HG03159 (cell line): ENCODE measurements around the gene CCND1.

ENCODE experiments used
- ATAC-seq: cut with Tn5 transposase; IDR thresholded peaks from one replicate; pipeline ENCODE4 v1.9.1; 2021; ENCODE audit warnings: mild to moderate bottlenecking, moderate library complexity; ENCODE audit not compliant: unreplicated experiment

Gene CCND1

DNA sequence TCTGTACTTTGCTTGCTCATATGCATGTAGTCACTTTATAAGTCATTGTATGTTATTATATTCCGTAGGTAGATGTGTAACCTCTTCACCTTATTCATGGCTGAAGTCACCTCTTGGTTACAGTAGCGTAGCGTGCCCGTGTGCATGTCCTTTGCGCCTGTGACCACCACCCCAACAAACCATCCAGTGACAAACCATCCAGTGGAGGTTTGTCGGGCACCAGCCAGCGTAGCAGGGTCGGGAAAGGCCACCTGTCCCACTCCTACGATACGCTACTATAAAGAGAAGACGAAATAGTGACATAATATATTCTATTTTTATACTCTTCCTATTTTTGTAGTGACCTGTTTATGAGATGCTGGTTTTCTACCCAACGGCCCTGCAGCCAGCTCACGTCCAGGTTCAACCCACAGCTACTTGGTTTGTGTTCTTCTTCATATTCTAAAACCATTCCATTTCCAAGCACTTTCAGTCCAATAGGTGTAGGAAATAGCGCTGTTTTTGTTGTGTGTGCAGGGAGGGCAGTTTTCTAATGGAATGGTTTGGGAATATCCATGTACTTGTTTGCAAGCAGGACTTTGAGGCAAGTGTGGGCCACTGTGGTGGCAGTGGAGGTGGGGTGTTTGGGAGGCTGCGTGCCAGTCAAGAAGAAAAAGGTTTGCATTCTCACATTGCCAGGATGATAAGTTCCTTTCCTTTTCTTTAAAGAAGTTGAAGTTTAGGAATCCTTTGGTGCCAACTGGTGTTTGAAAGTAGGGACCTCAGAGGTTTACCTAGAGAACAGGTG, 11.1 kb downstream of the CCND1 start:
- ATAC-seq, result no peak

DNA sequence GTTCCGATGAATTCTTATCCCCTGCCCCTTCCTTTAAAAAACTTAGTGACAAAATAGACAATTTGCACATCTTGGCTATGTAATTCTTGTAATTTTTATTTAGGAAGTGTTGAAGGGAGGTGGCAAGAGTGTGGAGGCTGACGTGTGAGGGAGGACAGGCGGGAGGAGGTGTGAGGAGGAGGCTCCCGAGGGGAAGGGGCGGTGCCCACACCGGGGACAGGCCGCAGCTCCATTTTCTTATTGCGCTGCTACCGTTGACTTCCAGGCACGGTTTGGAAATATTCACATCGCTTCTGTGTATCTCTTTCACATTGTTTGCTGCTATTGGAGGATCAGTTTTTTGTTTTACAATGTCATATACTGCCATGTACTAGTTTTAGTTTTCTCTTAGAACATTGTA, 12.0 kb downstream of the CCND1 start:
- no peak for ATAC-seq

DNA sequence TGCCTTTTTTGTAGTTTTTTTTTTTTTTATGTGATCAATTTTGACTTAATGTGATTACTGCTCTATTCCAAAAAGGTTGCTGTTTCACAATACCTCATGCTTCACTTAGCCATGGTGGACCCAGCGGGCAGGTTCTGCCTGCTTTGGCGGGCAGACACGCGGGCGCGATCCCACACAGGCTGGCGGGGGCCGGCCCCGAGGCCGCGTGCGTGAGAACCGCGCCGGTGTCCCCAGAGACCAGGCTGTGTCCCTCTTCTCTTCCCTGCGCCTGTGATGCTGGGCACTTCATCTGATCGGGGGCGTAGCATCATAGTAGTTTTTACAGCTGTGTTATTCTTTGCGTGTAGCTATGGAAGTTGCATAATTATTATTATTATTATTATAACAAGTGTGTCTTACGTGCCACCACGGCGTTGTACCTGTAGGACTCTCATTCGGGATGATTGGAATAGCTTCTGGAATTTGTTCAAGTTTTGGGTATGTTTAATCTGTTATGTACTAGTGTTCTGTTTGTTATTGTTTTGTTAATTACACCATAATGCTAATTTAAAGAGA, 12.5 kb downstream of the CCND1 start:
- no peak for ATAC-seq

DNA sequence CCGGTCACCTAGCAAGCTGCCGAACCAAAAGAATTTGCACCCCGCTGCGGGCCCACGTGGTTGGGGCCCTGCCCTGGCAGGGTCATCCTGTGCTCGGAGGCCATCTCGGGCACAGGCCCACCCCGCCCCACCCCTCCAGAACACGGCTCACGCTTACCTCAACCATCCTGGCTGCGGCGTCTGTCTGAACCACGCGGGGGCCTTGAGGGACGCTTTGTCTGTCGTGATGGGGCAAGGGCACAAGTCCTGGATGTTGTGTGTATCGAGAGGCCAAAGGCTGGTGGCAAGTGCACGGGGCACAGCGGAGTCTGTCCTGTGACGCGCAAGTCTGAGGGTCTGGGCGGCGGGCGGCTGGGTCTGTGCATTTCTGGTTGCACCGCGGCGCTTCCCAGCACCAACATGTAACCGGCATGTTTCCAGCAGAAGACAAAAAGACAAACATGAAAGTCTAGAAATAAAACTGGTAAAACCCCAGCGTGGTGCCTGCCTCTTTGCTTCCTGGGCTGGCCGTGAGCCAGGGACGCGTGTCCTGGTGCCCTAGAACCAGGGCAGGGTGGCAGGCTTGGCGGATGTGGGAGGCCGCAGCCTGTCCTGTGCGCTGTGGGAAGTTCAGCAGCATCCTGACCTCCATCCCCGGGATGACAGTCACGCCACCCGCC, 13.2 kb downstream of the CCND1 start:
- no peak for ATAC-seq

- ATAC-seq, result no peak
These were observed 13.9 kb downstream of the CCND1 start for GRCh38 chr11:69654660-69655478.

GRCh38 chr11:69655479-69656428, 14.8 kb downstream of the CCND1 start:
- ATAC-seq, result no peak

- ATAC-seq, result no peak
These were observed 15.8 kb downstream of the CCND1 start for GRCh38 chr11:69656536-69657455.

- ATAC-seq, result no peak
These were observed 16.5 kb downstream of the CCND1 start for GRCh38 chr11:69657456-69657910.

DNA sequence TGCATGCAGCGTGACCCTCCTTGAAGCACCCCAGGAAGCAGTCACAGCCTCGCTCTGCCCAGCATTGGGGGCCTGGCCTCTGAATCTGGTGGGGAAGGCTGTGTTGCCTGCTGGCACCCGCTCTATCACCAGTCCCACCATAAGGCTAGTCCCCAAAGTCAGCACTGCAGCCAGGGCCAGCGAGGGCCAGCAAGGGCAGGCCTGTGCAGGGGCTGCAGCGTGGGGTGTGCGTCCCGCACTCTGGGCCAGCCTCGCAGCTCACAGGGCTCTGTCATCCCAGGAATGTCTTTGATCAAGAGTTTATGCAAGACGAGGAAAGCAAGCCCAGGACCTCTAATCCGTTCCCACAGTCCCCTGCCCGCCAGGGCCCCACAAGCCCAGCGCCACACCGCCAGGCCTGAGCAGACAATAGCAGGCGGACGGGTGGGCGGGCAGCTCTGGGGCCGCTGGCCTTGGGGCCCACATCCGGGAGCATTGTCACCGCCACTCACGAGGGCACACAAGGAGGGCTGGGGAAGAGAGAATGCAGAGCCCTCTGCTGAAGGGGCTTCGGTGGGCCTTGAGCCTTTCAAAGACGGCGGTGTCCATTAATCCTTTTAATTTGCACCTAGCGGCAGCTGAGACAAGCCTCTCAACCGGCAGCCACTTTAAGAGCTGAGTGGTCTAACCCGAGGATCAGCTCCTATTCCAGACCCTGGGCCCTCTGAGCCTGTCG, 17.1 kb downstream of the CCND1 start:
- ATAC-seq, result no peak

DNA sequence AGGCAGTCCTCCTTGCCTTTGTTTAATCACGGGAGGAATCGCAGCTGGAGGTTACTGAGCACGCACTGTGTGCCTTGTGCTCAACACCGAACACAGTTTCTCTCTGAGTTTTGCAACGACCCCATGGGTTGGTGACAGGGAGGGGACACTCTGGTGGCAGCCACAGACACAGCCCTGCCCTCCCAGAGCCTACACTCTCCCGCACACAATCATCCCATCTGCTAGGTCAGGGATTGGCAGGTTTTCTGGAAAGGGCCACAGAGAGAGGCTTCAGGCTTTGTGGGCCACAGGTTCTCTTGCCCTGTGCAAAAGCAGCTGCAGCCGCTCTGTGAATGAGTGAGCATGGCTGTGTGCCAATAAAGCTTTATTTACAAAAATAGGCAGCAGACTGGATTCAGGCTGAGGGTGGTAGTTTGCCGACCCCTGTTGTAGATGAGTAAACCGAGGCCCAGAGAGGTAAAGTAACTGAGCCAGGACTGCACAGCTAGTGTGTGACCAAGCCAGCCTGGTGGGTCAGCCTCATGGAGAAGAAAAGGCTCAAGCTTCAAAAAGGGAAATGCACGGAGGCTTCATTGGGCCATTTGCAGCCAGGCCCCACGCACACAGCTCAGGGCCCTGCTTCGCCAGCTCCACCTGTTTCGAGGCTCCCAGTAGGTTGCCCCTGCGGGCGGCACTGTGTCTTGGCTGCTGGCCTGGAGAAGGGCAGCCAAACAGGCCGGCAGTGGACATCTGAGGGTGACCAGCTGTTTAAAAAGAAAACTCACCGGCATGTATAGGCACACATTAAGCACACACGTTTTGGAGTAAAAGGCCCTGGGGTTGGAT, 17.9 kb downstream of the CCND1 start:
- no peak for ATAC-seq

DNA sequence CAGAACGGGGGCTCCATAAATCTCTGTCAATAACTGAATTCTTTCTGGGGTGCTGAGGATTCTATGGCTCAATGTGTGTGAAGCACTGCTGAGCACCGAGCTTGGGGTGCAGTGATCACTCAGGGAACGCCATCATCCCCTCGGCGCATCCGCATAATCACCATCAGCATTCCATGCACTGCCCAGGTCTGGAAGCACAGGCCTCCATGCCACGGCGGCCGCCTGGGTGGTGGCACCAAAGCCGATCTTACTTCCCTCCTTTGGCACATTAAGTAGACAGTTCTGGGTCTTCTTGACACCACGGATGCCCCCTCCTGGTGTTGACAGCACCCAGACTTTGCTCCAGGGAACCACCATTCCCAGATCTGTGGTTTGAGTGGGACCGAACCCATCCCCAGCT, 18.6 kb downstream of the CCND1 start:
- no peak for ATAC-seq

DNA sequence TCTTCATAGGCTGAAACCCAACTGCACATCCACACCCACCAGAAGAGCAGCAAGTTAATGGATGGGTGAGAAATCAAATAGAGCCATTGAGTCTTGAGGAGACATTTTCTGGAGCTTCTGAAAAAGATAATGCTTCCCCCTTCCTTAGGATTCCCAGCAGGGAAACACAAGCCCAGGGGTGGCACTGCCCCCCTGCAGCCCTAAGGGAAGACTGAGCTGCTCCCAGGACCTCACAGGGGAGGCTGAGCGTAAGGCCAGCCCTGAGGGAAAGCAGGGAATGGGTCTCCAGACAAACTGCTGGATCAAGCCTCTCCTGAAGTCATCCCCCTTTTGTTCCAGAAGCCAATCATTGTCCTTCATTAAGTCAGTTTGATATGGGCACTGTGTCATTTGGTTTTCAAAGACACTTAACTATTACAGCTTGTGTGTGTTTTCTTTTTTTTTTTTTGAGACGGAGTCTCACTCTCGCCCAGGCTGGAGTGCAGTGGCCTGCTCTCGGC, 19.1 kb downstream of the CCND1 start:
- ATAC-seq, result no peak

- ATAC-seq, result no peak
These were observed 20.4 kb downstream of the CCND1 start for GRCh38 chr11:69661413-69661715.

GRCh38 chr11:69662021-69662698, 21.2 kb downstream of the CCND1 start:
- ATAC-seq, result no peak

GRCh38 chr11:69662806-69663205, 21.9 kb downstream of the CCND1 start:
- no peak for ATAC-seq

GRCh38 chr11:69663326-69663725, 22.4 kb downstream of the CCND1 start:
- no peak for ATAC-seq
